Stimulated activated CD8-positive, alpha-beta memory T cell treated with anti-CD3 and anti-CD28 coated beads, Interleukin-4, amount 100 ng/mL, for 4 hours (primary cell): ENCODE results near the gene SERPINA5.
"Not testable (repeated sequence)": the region's sequence is repeated elsewhere in the genome, so short reads cannot be mapped to it uniquely, and the experiment has no call there.

Source experiments
- DNase-seq, 2 donors: peaks; one replicate each; pipeline ENCODE4 v3.0.0-alpha.2; 2020; ENCODE audit warnings: low read depth in 2 of 2, low spot score in 1 of 2

Gene SERPINA5

GRCh38 chr14:94573475-94574277, 7.5 kb upstream of the SERPINA5 start:
- no peak for DNase-seq

- no peak for DNase-seq
These were observed 6.9 kb upstream of the SERPINA5 start for GRCh38 chr14:94574336-94574735.

DNA sequence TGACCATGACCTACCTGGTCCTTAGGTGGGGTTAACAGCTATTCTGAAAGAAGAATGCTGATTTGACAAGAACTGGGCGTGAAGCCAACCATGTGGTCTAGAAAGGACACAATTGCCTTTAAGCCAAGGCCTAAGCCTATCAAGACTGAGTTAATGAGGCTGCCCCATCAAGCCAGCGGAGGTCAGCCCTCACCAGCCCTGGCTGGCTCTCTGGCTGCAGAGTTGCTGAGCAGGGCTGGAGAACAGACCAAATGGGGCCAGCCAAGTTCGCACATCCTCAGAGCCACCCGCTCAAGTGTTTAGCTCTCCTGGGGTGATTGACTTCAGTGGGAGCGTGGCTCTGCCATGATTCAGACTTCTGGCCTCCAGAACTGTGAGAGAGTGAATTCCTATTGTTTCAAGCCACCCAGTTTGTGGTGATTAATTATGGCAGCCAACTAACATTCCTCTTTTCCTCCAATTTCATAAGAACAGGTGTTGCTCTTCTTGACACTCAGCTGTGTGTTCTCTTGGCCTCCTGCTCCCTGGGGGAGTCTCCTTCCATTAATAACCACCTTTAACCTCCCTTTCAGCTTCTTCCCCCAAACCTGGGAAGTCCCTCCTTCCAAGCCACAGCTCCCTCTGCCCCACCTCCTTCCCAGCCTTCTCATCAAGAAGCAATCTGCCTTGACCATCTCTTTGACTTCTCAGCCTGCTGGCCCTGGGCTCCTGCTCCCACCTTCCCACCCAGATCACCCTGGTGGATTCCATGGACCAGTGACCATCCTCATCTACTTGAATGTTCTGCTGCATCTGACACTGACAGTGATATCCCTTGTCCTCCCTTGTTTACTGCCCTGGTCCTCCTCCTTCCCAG, 5.3 kb upstream of the SERPINA5 start:
- DNase-seq, result no peak

DNA sequence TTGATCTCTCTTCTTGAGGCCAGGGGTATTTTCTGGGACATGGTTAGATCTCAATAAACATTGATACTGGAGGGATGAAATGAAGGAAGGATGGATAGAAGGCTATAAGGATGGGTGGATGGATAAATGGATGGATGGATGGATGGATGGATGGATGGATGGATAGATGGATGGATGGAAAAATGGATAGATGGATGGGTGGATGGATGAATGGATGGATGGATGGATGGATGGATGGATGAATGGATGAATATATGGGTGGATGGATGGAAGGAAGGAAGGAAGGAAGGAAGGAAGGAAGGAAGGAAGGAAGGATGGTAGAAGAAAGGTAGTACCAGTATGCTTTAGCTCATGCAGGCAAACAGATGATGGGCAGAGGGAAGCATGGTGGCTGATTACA, 3.8 kb upstream of the SERPINA5 start:
- not testable (repeated sequence) for DNase-seq

DNA sequence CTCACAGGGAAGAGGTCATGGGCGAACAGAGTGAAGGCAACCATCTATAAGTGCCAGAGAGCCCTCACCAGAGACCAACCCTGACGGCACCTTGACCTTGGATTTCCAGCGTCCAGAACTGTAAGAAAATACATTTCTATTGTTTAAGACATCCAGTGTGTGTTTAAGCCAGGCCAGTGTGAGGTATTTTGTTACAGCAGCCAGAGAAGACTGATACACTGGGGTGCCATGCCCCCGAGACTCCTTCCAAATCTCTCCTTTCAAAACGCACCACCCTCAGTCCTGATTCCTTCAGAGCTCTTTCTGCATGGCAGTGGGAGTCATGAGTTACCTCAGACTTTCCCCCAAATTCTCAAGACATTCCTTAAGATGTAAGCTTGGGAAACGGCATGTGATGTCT, 2.5 kb upstream of the SERPINA5 start:
- no peak for DNase-seq

- DNase-seq, result no peak
These were observed 1.0 kb downstream of the SERPINA5 start for GRCh38 chr14:94582199-94582750.

DNA sequence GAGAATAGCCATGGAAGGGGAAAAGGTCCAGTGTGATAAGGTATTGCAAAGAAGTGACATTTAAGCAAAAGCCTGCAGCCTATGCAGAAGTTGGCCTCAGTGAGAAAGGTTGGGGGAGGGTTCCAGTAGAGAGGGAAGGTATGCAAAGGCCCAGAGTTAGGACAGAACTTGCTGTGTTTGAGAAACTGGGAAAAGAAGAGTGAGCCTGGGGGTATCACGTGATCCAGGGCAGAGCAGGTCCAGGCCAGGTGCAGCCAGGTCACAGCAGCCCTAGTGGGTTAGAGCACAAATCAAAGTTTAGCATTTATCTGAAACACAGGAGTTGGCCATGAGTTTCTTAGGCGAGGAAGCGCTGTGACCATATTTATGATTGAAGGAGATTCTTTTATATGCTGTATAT, 1.6 kb downstream of the SERPINA5 start:
- no peak for DNase-seq

DNA sequence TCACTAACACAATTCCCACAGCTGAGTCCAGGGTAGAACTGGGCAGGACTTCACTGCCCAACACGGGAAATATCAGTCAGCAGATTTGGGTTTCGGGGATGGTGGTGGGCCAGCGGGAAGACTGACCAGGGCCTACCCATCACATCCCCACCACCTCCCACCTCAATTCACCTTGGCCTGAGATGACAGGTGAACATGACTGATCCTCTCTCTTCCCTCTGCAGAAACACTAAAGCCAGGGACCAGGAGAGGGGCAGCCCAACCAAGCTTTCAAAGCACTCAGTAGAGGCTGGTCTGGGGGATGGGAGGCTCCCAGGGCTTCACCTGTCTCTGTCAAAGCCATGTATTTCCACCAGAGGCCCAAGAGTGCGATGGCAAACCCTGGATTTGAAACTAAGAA, 2.3 kb downstream of the SERPINA5 start:
- DNase-seq, result no peak

DNA sequence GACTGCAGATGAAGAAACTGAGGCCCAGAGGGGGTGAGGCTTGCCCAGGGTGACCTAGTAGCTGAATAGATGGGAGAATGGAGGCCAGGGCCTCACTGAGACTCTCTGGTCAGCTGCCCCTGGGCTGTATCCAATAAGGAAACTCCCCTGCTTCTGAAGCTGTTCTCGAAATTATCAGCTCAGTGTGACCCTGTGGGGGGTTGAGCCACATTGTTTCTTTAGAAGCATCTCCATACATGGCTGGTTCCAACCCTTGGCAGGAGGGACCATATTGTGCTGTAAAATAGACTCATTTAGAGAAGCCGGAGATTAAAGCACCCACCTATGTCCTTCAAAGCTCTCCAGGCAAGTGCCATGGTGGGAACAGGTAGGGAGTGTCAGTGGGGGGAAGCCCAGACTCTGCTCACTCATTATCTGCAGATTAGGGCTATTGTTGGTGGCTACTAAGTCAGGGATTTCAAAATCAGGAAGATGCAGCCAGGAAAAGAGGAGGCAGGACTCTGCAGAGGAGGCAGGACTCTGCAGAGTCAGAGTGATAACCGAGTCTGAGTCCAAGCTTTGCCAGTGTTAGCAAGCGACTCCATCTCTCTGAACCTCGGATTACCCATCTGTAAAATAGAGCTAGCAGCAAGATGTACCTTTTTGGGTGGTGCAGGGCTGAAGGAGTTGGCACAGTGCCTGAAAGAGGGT, 3.5 kb downstream of the SERPINA5 start:
- no peak for DNase-seq

- no peak for DNase-seq
These were observed 5.4 kb downstream of the SERPINA5 start for GRCh38 chr14:94586635-94587034.

GRCh38 chr14:94588311-94588710, 7.1 kb downstream of the SERPINA5 start:
- DNase-seq, result no peak

DNA sequence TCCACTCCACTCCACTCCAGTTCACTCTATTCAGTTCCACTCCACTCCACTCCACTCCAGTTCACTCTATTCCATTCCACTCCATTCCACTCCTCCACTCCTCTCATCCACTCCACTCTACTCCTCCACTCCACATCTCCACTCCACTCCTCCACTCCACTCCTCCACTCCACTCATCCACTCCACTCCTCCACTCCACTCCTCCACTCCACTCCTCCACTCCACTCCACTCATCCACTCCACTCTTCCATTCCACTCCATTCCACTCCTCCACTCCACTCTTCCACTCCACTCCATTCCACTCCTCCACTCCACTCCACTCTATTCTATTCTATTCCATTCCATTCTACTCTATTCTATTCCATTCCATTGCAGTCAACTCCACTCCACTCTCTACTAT, 9.8 kb downstream of the SERPINA5 start:
- DNase-seq, result no peak

- DNase-seq, result no peak
These were observed 10.6 kb downstream of the SERPINA5 start for GRCh38 chr14:94591871-94592270.

DNA sequence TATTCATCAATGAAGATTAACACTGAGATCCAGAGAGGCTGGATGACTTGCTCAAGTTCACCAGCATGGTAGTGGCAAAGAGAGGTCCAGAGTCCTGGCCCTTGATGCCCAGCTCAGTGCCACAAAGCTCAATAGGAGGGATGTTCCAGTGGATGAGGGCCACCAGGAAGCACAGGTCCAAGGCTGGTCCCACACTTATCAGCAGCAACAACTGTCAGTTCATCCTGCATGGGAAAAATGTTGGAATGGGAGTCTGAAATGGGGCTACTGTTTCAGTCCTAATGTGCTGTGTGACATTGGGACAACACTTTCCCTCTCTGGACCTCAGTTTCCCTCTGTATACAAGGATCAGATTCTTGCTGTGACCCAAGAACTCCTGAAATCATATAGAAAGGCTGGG, 11.2 kb downstream of the SERPINA5 start:
- DNase-seq, result no peak

DNA sequence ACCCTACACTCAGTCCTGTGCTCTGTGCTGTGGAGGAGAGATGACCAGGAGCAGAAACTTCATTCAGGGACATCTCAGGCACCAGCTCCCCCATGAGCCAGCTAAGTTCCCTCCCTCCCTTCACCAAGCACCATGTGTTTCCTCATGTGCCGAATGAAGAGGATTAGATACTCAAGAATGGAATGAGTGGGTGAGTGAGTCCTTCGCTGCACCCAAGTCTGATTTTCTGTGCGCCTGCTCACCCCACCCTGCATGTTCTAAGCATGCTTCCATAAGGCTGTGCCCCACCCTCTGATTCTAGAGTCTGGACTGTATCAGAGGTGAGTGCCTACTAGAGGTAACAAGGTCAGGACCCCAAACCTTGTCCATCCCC, 12.1 kb downstream of the SERPINA5 start:
- no peak for DNase-seq

GRCh38 chr14:94593749-94594431, 12.7 kb downstream of the SERPINA5 start:
- no peak for DNase-seq

DNA sequence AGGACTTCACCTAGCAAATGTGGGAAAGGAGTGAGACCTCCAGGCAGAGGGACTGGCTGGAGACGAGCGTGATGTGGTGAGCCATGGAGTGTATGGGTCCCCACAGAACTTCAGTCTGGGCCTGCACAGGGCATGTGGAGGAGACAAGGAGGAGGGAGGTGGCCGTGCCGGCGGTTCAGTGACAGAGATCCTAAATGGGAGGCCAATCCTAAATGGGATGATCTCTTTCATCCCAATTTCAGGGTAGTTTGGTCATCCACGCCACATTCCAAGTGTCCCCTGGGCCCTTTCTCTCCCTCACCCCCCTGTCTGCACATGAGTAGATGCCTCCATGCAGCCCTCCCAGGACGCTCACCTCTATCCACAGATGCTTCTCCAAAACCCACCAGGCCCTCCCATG, 13.2 kb downstream of the SERPINA5 start:
- DNase-seq, result no peak

- no peak for DNase-seq
These were observed 14.7 kb downstream of the SERPINA5 start for GRCh38 chr14:94595912-94596311.

GRCh38 chr14:94596361-94596760, 15.1 kb downstream of the SERPINA5 start:
- DNase-seq, result no peak

GRCh38 chr14:94597788-94598187, 16.6 kb downstream of the SERPINA5 start:
- no peak for DNase-seq

DNA sequence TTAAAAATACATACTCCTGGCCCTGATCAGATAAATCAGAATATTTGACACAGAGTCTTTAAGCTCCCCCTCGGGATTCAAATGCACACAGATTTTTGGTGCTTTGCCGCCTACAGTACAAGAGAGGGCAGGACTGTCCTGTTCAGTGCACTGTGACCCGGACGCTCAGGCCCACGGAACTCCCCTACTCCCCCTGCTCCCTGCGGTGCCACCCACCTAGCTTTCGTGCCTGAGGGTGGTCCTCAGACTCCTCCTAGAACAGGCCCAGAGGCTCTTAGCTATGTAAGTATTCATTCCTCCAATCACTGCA, 17.2 kb downstream of the SERPINA5 start:
- DNase-seq, result no peak
